Embryonic facial prominence (tissue), 1 donor: ENCODE measurements around the gene LZTS2.
A peak's percentile ranks its signal among the peaks of the same experiment; 100 is the strongest.

Experiments
- DNase-seq: peaks from one replicate; pipeline ENCODE4 v3.0.0-alpha.2; 2016; ENCODE audit errors: extremely low spot score

Gene LZTS2

GRCh38 chr10:101013365-101013825, 13.8 kb downstream of the LZTS2 start:
- no peak for DNase-seq

GRCh38 chr10:101014230-101014884, 14.7 kb downstream of the LZTS2 start:
- no peak for DNase-seq

DNA sequence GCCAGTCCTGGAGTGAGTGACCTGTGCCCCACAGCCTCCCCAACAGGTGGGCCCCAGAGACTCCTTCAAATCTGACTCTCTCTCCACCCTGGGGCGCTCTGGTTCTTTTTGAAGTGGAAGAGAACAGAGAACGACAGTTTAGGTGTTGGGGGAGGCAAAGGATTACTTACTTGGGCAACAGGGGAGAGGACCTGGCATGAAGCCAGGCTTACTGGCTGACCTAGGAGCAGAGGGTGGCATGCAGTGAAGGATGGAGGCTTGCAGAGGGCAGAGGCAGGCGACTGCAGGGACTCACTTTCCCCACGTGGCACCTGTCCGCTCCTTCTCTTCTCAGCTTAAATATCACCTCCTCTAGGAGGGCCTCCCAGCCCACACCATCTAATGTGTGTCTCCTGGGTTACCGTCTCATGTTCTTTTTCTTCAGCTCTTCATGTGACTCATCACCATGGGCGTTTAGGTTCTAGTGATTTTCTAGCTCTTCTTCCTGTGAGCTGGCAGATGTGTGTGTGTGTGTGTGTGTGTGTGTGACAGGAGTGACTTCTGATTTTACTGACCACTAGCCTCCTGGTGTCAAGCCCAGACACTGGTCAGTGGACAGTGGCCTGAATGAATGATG, 15.5 kb downstream of the LZTS2 start:
- no peak for DNase-seq

- no peak for DNase-seq
Measured at GRCh38 chr10:101015582-101015973, 16.0 kb downstream of the LZTS2 start.

GRCh38 chr10:101016814-101017213, 17.2 kb downstream of the LZTS2 start:
- no peak for DNase-seq

- DNase-seq, result no peak
Measured at GRCh38 chr10:101018118-101018599, 18.6 kb downstream of the LZTS2 start.

- no peak for DNase-seq
Measured at GRCh38 chr10:101018600-101019439, 19.2 kb downstream of the LZTS2 start.

DNA sequence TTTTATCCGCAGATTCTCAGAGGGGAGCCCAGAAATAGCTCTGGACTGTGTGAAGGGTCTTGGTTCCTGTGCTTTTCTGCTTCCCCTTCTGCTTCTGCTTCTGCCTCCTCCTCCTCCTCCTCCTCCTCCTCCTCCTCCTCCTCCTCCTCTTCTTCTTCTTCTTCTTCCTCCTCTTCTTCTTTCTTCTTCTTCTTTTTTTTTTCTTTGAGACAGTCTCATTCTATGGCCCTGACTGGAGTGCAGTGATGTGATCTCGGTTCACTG, 19.8 kb downstream of the LZTS2 start:
- no peak for DNase-seq

DNA sequence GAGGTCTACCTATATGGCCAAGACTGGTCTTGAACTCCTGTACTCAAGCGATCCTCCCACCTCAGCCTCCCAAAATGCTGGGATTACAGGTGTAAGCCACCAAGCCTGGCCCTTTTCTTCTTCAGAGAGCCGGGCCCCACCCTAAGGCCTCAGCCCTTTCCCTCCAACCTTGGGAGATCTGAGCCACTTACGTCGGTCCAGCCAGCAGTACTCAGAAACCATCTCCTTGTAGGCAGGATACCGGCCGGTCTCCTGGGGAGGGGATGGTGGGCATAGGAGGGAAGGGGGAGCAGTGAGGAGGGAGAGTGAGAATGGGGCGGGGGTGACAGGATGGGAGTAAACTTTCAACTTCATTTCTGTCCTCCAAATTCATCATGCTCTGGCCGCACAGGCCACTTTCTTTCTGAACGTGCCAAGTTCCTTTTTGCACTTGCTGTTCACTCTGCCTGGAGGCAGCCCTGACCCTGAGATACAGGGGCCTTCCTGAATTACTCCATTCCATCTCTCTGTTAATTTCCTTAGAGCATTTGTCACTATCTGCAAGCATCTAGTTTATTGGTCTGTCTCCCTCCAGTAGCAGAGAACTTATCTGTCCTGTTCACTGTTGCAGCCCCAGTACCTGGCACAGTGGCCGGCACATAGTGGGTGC, 20.9 kb downstream of the LZTS2 start:
- DNase-seq, result no peak

- no peak for DNase-seq
Measured at GRCh38 chr10:101021239-101021638, 21.6 kb downstream of the LZTS2 start.

DNA sequence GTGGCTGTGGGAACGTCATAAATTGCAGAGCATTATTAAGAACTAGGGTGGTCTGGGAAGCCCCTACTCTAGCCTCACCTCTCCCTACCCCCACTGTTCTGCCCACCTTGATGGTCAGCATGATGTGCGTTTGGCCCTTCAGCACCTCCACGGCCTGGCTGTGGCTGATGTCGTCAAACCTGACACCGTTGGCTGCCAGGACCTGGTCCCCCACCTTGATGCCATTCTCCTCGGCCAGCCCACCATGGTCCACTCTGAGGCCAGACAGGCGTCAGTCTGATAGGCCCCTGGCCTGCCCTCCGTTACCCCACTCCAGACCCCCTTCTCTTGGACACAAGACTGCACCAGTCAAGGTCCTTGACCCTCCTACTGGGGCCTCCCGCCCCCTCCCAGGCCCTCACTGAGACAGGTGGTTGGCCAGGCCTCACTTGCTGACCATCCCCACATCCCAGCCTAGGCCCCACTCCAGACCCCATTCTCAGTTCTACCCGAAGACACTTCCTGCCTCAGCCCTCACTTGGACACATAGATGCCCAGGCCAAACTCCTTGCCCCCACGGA, 22.2 kb downstream of the LZTS2 start:
- DNase-seq, result no peak

DNA sequence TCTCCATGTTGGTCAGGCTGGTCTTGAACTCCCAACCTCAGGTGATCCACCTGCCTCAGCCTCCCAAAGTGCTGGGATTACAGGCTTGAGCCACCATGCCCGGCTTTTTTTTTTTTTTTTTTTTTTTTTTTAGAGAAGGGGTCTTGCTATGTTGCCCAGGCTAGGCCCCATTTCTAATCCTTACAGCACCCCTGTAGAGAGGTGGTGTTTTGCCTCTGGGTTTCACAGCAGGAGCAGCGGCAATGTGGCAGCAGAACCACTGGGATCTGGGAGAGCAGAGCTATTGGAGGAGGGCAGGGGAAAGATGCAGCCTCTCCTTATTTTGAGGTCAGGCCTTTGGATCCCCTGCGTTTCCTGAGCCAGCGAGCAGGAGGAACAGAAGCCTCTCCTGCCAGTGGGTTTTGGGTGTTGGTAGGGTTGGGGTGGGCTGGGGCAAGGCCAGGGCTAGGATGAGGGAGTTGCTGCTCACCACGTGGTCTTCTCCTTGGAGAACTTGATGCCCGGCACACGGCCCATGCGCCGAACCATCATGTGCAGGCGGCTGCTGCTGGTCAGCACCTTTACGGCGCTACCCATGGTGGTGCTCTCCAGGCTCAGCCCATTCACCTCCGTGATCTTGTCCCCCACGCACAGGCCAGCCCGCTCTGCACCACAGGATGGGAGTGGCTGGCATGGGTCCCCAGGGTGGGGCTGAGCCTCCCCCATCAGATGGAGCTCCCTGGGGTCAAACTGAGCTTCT, 23.5 kb downstream of the LZTS2 start:
- no peak for DNase-seq

DNA sequence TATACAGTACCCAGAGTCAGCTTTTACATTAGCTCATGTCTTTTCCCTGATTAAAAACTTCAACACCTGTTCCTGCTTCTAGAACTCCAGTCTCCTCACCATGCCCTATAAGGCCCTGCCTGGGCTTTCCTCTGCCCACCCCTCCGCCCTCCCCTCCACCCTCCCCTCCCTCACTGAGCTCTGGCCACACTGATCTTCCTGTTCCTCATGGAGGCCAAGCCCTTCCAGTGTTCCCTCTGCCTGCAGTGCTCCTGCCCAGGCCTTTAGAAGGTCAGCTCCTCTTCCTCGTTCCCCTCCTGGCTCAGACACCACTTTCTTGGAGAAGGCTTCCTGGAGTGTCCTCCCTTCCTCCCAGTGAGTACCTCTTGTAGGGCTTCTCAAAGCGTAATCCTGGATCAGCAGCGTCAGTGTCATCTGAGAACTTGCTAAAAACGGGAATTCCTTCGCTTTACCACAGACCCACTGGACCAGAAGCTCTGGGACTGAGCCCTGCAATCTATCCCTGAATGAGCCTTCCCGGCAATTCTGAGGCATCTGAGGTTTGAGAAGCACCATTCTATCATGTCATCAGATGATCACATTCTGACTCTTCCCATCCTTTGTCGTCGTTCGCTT, 27.6 kb downstream of the LZTS2 start:
- no peak for DNase-seq

DNA sequence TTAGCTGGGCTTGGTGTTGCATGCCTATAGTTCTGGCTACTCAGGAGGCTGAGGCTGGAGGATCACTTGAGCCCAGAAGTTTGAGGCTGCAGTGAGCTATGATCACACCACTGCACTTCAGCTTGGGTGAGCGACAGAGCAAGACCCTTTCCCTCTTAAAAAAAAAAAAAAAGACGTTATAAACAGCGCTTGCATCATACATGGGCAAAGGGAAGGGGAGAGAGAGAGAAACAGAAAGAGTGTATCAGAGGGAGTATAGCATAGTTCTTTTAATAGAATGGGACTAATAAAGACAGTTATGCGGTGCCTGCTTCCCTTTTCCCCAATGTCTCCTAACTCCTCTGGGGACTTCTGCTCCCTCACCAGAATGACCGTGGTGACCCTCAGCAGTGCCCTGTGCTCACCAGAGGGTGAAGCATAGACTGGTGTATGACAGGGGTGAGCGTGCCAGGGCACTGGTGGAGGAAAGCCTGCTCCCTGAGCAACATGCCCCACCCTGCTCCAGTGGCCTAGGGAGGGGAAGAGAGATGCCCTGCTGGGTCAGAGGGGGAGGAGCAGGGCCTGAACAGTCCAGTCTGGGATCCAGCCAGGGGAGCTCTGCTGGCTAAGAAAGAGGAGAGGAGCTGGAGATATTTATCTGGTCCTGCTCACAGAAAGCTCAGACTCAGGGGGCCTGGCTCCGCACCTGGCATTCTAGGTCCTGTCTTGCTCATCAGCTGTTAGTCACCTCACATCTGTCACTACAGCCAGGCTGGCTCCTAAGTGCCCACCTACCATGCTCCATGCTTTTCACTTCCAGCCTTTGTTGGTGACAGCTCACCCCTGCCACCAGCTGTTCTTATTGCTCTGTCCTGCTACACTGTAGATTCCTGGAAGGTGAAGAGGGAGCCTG, 29.1 kb downstream of the LZTS2 start:
- no peak for DNase-seq

DNA sequence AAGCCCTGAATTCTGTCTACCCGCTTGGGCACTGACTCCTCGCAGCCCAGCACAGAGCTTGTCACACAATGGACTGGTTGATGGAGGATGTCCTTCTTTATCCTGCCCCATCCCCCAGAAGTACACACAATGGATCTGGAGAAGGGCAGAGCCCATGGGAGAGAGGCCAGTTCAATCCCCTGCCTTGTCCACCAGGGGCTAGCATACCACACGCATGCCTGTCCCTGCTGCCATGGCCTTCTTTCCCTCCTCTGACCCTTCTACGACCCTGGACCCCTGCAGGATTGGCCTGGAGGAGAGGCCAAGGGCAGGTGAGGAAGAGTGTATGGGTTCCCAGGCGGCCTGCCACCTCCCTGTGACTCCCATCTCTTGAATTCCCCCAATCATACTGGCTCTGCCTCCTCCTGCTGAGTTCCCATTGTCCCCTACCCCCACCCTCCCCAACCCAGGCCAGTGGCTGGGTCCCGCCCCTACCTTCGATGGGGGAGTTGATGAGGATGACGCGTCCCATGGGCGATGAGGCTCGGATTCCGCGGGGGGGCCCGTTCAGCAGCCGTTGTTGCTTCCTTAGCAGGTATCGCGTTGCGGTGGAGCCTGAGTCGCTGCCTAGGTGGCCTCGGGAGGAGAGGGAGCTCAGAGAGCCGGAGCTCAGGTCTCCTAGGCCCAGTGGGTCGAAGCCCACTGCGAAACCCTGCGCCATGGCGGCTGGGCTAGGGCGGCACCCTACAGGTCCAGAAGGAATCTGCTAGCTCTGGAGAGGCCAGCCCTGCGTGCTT, 30.1 kb downstream of the LZTS2 start:
- DNase-seq, result no peak

DNA sequence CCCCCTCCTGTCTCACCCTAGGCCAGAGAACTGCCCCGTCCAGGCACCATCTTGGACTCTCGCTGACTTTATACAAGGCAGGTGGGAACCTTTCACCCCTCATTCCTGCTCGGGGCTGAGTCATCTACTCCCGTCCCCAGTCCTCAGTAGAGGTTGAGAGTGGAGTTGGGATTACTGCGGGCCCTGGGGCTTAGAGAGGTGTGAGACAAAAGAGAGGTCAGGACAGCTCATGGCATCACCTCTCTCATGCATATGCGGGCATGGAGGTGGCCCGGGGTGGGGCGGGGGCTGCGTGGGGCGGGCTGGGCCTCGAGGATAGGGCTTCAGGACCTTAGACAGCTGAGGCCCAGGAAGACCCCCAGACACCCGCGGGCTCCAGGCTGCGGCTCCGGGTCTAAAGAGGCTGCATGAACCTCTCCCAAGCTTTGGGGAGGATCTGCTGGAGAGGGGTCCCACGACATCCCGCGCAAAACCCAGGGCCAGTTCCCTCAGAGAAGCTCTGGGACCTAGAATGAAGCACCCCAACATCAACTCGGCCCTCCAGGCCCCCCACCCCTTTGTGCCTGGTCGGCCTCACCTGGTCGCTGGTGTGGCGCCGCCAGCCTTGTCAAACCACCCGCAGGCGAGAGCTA, 31.0 kb downstream of the LZTS2 start:
- DNase-seq, result no peak

DNA sequence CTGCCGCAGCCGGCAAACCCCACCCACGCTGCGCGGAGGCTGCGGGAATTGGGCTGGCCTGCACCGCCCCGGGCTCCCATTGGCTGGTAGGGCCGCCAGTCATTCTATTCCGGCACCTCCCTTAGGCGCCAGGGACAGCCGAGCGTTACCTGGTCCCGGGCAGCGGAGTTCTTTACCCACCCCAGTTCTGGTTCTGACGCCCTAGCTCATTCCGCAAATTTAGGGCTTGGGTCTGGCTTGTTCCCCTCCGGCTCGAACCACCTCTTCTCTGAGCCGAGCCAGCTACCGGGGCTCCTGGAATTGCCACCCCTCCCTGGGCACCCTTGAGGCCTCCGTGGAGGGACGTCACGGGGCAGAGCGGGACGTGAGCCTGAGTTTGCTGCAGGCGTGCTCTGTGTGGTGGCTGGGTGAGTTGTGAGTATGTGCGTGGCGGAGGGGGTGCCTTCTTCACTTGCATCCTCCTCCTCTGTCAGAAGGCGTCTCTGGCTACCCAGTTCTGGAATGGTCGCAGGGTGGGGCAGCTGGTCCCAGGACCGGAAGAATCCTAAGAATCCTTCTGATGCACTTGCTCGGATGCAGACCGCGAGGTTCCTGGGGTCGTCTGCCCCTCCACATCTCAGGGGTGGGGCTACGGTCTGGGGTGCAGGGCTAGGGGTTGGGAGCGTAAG, 31.7 kb downstream of the LZTS2 start, which contains the start of the genes PDZD7 and SFXN3:
PDZD7 (minus strand) TSS at position 2 of the 668 bp plus-strand sequence. CDS start 910 bp downstream, outside the sequence.
SFXN3 (plus strand) TSS at position 107 of the 668 bp plus-strand sequence. CDS start 3,461 bp downstream, outside the sequence.
- peak; percentile 75 for DNase-seq
